D721Med (cell line): Measurements from ENCODE around the gene OASL.
"Not testable (repeated sequence)": the region's sequence is repeated elsewhere in the genome, so short reads cannot be mapped to it uniquely, and the experiment has no call there.

Source experiments
- DNase-seq: peaks from one replicate; pipeline ENCODE4 v3.0.0; 2011; ENCODE audit warnings: low spot score; ENCODE audit not compliant: insufficient read length
- FAIRE-seq: peaks from 2 replicates; lab custom pipeline; 2011; peaks lifted over from hg19 to GRCh38; lab: Jason Lieb, UNC
- TF ChIP-seq, protein P1 (sequence below): IDR thresholded peaks from 2 replicates; pipeline ENCODE4 v1.5.1; 2012; ENCODE audit warnings: mild to moderate bottlenecking, control low read depth; ENCODE audit not compliant: insufficient read depth; ENCODE audit errors: missing control alignments

Gene OASL

DNA sequence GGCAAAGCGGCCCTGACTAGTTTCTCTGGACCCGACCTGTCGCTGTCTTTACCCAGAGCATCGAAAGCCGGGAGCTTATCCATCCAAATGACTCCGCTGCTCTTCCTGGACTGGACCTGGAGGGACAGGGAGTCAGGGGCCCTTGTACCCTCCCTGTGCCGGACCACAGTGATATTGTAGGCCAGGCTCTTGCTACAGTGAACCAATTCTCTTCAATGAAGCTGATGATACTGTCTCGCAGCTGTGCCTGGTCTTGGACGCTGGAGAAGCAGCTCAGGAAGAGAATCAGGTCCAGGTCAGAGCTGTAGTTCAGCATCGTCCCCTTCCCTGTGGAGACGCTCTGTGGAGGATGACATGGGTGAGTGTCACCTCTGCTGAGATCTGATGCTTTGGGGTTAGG lies 14.7 kb upstream of the OASL start:
- FAIRE-seq: no peak
- TF ChIP-seq, protein P1, sequence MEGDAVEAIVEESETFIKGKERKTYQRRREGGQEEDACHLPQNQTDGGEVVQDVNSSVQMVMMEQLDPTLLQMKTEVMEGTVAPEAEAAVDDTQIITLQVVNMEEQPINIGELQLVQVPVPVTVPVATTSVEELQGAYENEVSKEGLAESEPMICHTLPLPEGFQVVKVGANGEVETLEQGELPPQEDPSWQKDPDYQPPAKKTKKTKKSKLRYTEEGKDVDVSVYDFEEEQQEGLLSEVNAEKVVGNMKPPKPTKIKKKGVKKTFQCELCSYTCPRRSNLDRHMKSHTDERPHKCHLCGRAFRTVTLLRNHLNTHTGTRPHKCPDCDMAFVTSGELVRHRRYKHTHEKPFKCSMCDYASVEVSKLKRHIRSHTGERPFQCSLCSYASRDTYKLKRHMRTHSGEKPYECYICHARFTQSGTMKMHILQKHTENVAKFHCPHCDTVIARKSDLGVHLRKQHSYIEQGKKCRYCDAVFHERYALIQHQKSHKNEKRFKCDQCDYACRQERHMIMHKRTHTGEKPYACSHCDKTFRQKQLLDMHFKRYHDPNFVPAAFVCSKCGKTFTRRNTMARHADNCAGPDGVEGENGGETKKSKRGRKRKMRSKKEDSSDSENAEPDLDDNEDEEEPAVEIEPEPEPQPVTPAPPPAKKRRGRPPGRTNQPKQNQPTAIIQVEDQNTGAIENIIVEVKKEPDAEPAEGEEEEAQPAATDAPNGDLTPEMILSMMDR: no peak
- DNase-seq: no peak

DNA sequence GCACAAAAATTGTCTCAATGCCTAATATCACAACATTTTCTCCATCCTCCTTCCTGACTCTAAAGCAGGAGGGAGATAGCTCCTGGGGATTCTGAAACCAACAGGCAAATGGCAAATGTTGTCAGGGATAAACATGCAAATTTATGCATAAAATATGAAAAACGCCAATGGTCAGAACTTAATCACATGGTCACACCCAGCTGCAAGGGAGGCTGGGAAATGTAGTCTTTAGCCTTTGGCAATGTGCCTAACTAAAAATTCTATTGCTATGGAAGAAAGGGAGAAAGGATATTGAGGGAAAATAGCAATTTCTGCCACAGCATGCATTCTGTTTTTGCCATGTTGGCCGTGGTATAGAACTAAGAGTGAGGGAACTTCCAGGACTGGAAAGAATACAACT lies 11.7 kb upstream of the OASL start:
- no peak for DNase-seq
- TF ChIP-seq, protein P1: no peak
- no peak for FAIRE-seq

- TF ChIP-seq, protein P1: no peak
- FAIRE-seq (no peak), DNase-seq (no peak)
Measured at GRCh38 chr12:121048442-121048841, 9.4 kb upstream of the OASL start.

- DNase-seq, FAIRE-seq: not testable (repeated sequence)
Measured at GRCh38 chr12:121047400-121047799, 8.4 kb upstream of the OASL start.

- DNase-seq: no peak
- TF ChIP-seq, protein P1: no peak
- no peak for FAIRE-seq
Measured at GRCh38 chr12:121043067-121043466, 4.0 kb upstream of the OASL start.

DNA sequence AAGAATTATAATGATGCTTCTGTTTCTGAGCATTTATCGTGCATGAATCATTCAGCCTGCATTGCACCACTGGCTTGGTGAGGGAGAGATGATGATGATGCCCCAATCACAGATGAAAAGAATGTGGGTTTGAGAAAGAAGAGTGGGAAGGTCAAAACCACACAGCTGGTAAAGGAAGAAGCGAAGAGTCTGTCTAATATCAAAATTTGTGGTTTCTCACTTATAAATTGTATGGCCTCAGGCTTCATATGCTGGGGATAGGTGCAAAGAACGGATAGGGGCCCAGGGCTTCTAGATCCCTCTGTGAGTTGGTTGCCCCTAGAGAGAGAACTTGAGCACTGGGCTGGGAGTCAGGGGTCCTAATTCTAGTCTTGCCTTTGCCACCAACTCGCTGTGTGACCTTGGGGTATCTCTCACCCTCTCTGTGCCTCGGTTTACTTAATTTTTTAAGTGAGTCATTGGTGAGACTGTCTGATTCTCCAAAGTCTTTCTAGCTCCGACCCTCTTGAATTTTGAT lies 2.2 kb downstream of the OASL start:
- DNase-seq (no peak), FAIRE-seq (no peak)
- TF ChIP-seq, protein P1: no peak

DNA sequence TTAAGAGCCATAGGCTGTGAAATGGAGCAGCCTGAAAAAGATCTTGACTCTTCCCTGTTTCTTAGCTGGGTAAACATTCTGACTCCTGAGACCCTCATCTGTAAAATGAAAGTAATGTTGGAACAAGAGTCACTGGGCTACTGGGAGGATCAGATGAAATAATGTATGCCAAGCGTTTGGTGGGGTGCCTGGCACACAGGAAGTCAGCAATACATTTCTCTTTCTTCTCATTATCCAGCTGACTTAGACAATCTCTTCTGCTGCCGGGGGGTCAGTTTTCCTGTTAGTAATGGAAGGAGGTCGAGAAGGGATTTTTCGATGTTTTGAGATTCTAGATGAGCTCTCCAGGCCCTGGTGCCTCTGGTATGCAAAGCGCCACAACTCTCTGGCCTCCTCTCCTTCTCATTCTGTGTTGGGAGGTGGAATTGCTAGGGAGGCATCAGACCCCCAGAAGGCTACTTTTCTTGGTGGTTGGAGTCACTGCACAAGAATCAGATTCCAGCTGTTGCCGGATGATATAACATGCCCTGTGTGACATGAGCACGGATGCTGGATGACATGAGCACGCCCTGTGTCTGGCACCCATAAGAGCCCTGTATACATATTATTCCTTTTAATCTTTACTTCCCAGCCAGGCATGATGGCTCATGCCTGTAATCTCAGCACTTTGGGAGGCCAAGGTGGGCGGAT lies 4.3 kb downstream of the OASL start:
- FAIRE-seq: no peak
- TF ChIP-seq, protein P1: no peak
- no peak for DNase-seq
